ENCODE results near the gene IPCEF1. TPM values are rescaled to one million over a fixed set of nuclear protein-coding genes. Genes with fewer than 3 reads are reported as not detected.

The IPCEF1 gene
- total RNA-seq, 1 experiment from 2014 or later = 0.48 TPM

DNA sequence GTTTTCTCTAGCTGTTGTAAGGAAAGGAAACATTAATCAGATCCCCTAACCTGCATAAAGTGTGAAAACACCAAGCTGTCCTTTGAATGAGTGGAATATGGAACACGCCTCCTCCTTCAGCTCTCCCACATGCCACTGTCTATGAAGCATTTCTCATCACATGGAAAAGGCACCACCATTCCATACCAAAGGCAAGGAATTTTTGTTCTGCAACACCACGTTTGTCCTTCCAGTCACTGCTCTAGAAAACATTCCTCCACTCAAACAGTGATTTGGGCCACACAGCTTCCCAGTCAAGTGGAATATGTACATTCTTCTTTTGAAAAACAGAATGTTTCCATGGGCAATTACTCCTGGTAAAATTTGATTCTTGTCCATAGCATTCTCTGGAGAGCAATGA lies 197.5 kb downstream of the IPCEF1 start:
- Histone ChIP-seq H4K5ac (ENCODE audit: insufficient read length, low read depth, low read length) (no peak overlapping the region), H2AK5ac (ENCODE audit: insufficient read length, low read length) (no peak overlapping the region), H3K18ac (ENCODE audit: insufficient read length, low read depth, low read length) (no peak overlapping the region), H2AFZ (ENCODE audit: low read length) (no peak overlapping the region), H3K9ac (ENCODE audit: extremely low read depth, insufficient read length, low read length) (no peak overlapping the region), H4K8ac (replicated peaks; ENCODE audit: insufficient read length, low read depth, low read length) (no peak overlapping the region), H4K91ac (ENCODE audit: insufficient read length, low read depth, low read length) (no peak overlapping the region), H3K14ac (ENCODE audit: insufficient read depth, low read length) (no peak overlapping the region), H3K4me1 (ENCODE audit: insufficient read depth, low read length) (no peaks in the 10 kb centered on the region), H3K27me3 (ENCODE audit: insufficient read depth, low read length) (no peaks in the 10 kb centered on the region), H3K9me3 (ENCODE audit: control insufficient read depth, low read depth, low read length) (peaks cover 10% of the 10 kb centered on the region), H3K23ac (ENCODE audit: insufficient read length, low read depth, low read length) (no peak overlapping the region), H2BK12ac (ENCODE audit: insufficient read length, low read depth, low read length) (no peak overlapping the region), H3K56ac (ENCODE audit: insufficient read length, low read depth, low read length) (no peak overlapping the region), H3K79me1 (ENCODE audit: insufficient read depth, low read depth, low read length, poor library complexity, severe bottlenecking) (no peaks in the 10 kb centered on the region), H3K4ac (ENCODE audit: low read depth, low read length) (no peak overlapping the region), H2BK15ac (ENCODE audit: low read depth, low read length) (no peak overlapping the region), H2BK5ac (ENCODE audit: insufficient read length, low read length) (no peak overlapping the region), H3K4me2 (ENCODE audit: insufficient read depth, insufficient read length, low read length) (no peak overlapping the region), H3K27ac (ENCODE audit: insufficient read length, low read depth, low read length) (no peak overlapping the region), H4K20me1 (ENCODE audit: control insufficient read depth, insufficient read depth, insufficient read length) (no peaks in the 10 kb centered on the region), H2BK120ac (ENCODE audit: low read depth, low read length, poor library complexity, severe bottlenecking) (no peak overlapping the region), H3K23me2 (ENCODE audit: insufficient read length, low read depth, low read length, poor library complexity, severe bottlenecking) (no peaks in the 10 kb centered on the region), H3T11ph (ENCODE audit: low read length) (no peak overlapping the region), H2BK20ac (ENCODE audit: low read depth, low read length, poor library complexity, severe bottlenecking) (no peak overlapping the region), H3K79me2 (ENCODE audit: insufficient read depth, low read length) (no peaks in the 10 kb centered on the region)
- no peak overlapping the region for H3K27ac Mint-ChIP-seq
- no CpG with 5 or more reads among the region's 2 CpGs for WGBS (ENCODE audit: extremely low coverage, insufficient read length, low lambda C conversion rate)
- H3K27me3 Mint-ChIP-seq (ENCODE audit: low read depth) = no peaks in the 10 kb centered on the region
- peaks cover 11 to 14% of the 10 kb centered on the region in 2 experiments for H3K9me3 Mint-ChIP-seq
- no peak overlapping the region for H3K4me3 Mint-ChIP-seq
- H3K4me1 Mint-ChIP-seq = peaks cover 7 to 10% of the 10 kb centered on the region in 2 experiments
- DNase-seq = no peak
- H3K36me3 Mint-ChIP-seq (ENCODE audit: insufficient read depth in 1 of 3, low read depth in 3 of 3) = peaks cover 4 to 13% (median 13%) of the 10 kb centered on the region in 3 experiments; a peak in 4 of 7 replicates
- TF ChIP-seq, protein P1, sequence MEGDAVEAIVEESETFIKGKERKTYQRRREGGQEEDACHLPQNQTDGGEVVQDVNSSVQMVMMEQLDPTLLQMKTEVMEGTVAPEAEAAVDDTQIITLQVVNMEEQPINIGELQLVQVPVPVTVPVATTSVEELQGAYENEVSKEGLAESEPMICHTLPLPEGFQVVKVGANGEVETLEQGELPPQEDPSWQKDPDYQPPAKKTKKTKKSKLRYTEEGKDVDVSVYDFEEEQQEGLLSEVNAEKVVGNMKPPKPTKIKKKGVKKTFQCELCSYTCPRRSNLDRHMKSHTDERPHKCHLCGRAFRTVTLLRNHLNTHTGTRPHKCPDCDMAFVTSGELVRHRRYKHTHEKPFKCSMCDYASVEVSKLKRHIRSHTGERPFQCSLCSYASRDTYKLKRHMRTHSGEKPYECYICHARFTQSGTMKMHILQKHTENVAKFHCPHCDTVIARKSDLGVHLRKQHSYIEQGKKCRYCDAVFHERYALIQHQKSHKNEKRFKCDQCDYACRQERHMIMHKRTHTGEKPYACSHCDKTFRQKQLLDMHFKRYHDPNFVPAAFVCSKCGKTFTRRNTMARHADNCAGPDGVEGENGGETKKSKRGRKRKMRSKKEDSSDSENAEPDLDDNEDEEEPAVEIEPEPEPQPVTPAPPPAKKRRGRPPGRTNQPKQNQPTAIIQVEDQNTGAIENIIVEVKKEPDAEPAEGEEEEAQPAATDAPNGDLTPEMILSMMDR (conservative IDR thresholded peaks at IDR 0.05) = no peak

Measured in H9 (cell line).